Caco-2 (cell line): ENCODE results near the gene BMAL2. TPM values are rescaled to one million over a fixed set of nuclear protein-coding genes. Genes with fewer than 3 reads are reported as not detected.

Source experiments
- BruUV-seq: library from RNA; stranded (reverse); fragments of 400-500 nt; replicated peaks from 2 replicates; lab custom pipeline; 2021; lab: Mats Ljungman, UMichigan
- CTCF ChIA-PET: fragments of 300-600 bp; sonication (Branson Sonifier 250); formaldehyde crosslinking; loops from one replicate; lab custom pipeline; 2022; ENCODE audit warnings: antibody characterized with exemption; lab: Charles Lee
- POLR2A ChIA-PET: fragments of 300-600 bp; sonication (Branson Sonifier 250); formaldehyde crosslinking; loops from one replicate; lab custom pipeline; 2022; ENCODE audit warnings: antibody characterized with exemption; lab: Charles Lee
- DNase-seq, 2 experiments: peaks; one replicate each; pipeline versions ENCODE4 v3.0.0 to v3.0.0-alpha.2; 2020 to 2022
- H3K27me3 ChIP-seq: replicated peaks from 2 replicates; pipeline ENCODE4 v1.6.0; 2011; ENCODE audit warnings: low read length; ENCODE audit not compliant: control insufficient read depth, insufficient read depth
- H3K36me3 ChIP-seq: 2 replicates; pipeline ENCODE4 v1.5.1; 2011; ENCODE audit warnings: low read length; ENCODE audit not compliant: control insufficient read depth, insufficient read depth
- H3K4me1 ChIP-seq: fragments of 250-450 bp; sonication (Bioruptor Pico); 2 replicates; pipeline ENCODE4 v1.5.1; 2020; ENCODE audit warnings: mild to moderate bottlenecking
- H3K4me3 ChIP-seq: 2 replicates; pipeline ENCODE4 v1.5.1; 2011; ENCODE audit warnings: low read depth, mild to moderate bottlenecking, control low read depth, low read length
- H3K9me3 ChIP-seq: fragments of 250-450 bp; sonication (Bioruptor Pico); 2 replicates; pipeline ENCODE4 v1.5.1; 2020; ENCODE audit warnings: mild to moderate bottlenecking, moderate library complexity
- H3K27ac Mint-ChIP-seq: one replicate; pipeline ENCODE4 v1.8.0; 2022; ENCODE audit warnings: mixed read lengths; ENCODE audit not compliant: unreplicated experiment
- H3K27me3 Mint-ChIP-seq: one replicate; pipeline ENCODE4 v1.8.0; 2022; ENCODE audit warnings: mixed read lengths; ENCODE audit not compliant: insufficient read depth, unreplicated experiment
- H3K36me3 Mint-ChIP-seq: one replicate; pipeline ENCODE4 v1.8.0; 2022; ENCODE audit warnings: mild to moderate bottlenecking, mixed read lengths; ENCODE audit not compliant: insufficient read depth, unreplicated experiment
- H3K4me1 Mint-ChIP-seq: one replicate; pipeline ENCODE4 v1.8.0; 2022; ENCODE audit warnings: low read depth, mixed read lengths; ENCODE audit not compliant: unreplicated experiment
- H3K4me3 Mint-ChIP-seq: one replicate; pipeline ENCODE4 v1.8.0; 2022; ENCODE audit warnings: mild to moderate bottlenecking, moderate library complexity, mixed read lengths; ENCODE audit not compliant: unreplicated experiment
- H3K9me3 Mint-ChIP-seq: one replicate; pipeline ENCODE4 v1.8.0; 2022; ENCODE audit warnings: mixed read lengths; ENCODE audit not compliant: unreplicated experiment
- intact Hi-C: fragments of 100-400 bp; cut with micrococcal nuclease; formaldehyde crosslinking; loops from one replicate; pipeline ENCODE4 v1.10.0; 2022; ENCODE audit not compliant: unreplicated experiment
- total RNA-seq: library from RNA; stranded (reverse); gene quantifications from 2 replicates; pipeline ENCODE4 v1.2.3, GENCODE V29; 2022
- TF ChIP-seq, protein P1 (sequence below), 2 experiments: fragments of 200-600 bp in 1 of 2; IDR thresholded peaks; 1 replicate in 1 of 2; 2 replicates in 1 of 2; pipeline versions ENCODE4 v1.5.1 to v1.8.0; 2011 to 2022; ENCODE audit warnings: antibody characterized with exemption in 1 of 2, control low read depth in 1 of 2, inconsistent platforms in 1 of 2, low read depth in 1 of 2, low read length in 1 of 2, mild to moderate bottlenecking in 1 of 2, moderate library complexity in 1 of 2; ENCODE audit not compliant: insufficient read depth in 1 of 2, severe bottlenecking in 1 of 2, unreplicated experiment in 1 of 2

BMAL2 gene
- total RNA-seq, 1 experiment from 2014 or later: 36.0 TPM

DNA sequence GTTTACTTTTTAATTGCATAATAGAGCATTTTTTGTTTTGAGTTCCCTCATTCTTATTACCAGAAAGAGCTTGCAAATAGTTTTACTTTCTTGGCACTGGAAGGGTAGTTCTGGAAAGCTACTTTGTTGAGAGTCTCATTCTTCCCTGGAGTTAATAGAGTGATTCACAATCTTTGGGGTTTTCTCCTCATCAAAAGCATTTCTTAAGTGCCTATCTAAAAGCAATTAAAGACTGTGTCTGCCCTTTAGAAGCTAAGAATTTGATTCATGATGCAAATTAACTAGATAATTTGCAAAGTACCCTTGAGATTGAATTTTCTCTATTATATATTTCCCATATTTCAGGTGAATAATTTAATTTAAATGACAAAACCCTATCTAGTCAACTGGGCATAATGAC, 8.1 kb upstream of the BMAL2 start:
- no peaks in the 10 kb centered on the region for H3K27me3 ChIP-seq
- Mint-ChIP-seq H3K4me3 (no peak overlapping the region), H3K36me3 (peaks cover 34% of the 10 kb centered on the region), H3K27ac (no peak overlapping the region), H3K27me3 (no peaks in the 10 kb centered on the region), H3K9me3 (no peaks in the 10 kb centered on the region), H3K4me1 (peaks cover under 1% of the 10 kb centered on the region)
- TSS peak; percentile 13 for BruUV-seq
- no peaks in the 10 kb centered on the region for H3K4me1 ChIP-seq
- CTCF ChIA-PET: no interaction called here
- POLR2A ChIA-PET: no interaction called here
- no peaks in the 10 kb centered on the region for H3K9me3 ChIP-seq
- DNase-seq: no peak
- H3K36me3 ChIP-seq: no peaks in the 10 kb centered on the region; the same call in none of the 2 replicates
- TF ChIP-seq, protein P1, sequence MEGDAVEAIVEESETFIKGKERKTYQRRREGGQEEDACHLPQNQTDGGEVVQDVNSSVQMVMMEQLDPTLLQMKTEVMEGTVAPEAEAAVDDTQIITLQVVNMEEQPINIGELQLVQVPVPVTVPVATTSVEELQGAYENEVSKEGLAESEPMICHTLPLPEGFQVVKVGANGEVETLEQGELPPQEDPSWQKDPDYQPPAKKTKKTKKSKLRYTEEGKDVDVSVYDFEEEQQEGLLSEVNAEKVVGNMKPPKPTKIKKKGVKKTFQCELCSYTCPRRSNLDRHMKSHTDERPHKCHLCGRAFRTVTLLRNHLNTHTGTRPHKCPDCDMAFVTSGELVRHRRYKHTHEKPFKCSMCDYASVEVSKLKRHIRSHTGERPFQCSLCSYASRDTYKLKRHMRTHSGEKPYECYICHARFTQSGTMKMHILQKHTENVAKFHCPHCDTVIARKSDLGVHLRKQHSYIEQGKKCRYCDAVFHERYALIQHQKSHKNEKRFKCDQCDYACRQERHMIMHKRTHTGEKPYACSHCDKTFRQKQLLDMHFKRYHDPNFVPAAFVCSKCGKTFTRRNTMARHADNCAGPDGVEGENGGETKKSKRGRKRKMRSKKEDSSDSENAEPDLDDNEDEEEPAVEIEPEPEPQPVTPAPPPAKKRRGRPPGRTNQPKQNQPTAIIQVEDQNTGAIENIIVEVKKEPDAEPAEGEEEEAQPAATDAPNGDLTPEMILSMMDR (IDR thresholded peaks at IDR 0.05; ENCODE audit: insufficient read depth in 1 of 2, low read depth in 1 of 2, low read length in 1 of 2, severe bottlenecking in 1 of 2, unreplicated experiment in 1 of 2): no peak
- no peak overlapping the region for H3K4me3 ChIP-seq
- intact Hi-C loops: no loop called here

DNA sequence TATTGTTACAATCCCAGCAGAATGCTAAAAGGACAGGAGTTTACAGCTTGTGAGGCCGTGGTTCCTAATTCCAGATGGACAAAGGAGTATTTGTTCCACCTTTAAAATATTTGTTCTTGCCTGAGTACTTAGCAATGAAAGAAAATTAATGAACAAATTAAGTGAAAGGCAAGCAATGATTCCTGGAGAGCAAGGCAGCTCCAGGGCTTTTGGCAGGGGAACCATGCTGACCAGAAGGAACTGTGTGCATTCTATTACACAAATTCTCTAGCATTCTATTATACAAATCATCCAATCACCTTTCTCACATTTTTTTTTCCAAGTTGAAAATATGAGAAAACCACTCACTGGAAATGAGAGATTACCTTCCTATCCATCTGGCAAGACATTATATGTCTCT, 1.8 kb upstream of the BMAL2 start:
- Mint-ChIP-seq H3K4me3 (peak overlapping the region; percentile 80), H3K36me3 (peaks cover 22% of the 10 kb centered on the region), H3K27ac (peak overlapping the region; percentile 83), H3K27me3 (no peaks in the 10 kb centered on the region), H3K9me3 (no peaks in the 10 kb centered on the region), H3K4me1 (peaks cover 37% of the 10 kb centered on the region)
- CTCF ChIA-PET: no interaction called here
- no peak overlapping the region for H3K4me3 ChIP-seq
- BruUV-seq: no TSS peak
- intact Hi-C loops: no loop called here
- no peak for DNase-seq
- H3K36me3 ChIP-seq: no peaks in the 10 kb centered on the region; the same call in 1 of the 2 replicates
- peaks cover 27% of the 10 kb centered on the region for H3K4me1 ChIP-seq
- TF ChIP-seq, protein P1 (IDR thresholded peaks at IDR 0.05; ENCODE audit: insufficient read depth in 1 of 2, low read depth in 1 of 2, low read length in 1 of 2, severe bottlenecking in 1 of 2, unreplicated experiment in 1 of 2): no peak
- no peaks in the 10 kb centered on the region for H3K27me3 ChIP-seq
- POLR2A ChIA-PET: no interaction called here
- no peaks in the 10 kb centered on the region for H3K9me3 ChIP-seq

DNA sequence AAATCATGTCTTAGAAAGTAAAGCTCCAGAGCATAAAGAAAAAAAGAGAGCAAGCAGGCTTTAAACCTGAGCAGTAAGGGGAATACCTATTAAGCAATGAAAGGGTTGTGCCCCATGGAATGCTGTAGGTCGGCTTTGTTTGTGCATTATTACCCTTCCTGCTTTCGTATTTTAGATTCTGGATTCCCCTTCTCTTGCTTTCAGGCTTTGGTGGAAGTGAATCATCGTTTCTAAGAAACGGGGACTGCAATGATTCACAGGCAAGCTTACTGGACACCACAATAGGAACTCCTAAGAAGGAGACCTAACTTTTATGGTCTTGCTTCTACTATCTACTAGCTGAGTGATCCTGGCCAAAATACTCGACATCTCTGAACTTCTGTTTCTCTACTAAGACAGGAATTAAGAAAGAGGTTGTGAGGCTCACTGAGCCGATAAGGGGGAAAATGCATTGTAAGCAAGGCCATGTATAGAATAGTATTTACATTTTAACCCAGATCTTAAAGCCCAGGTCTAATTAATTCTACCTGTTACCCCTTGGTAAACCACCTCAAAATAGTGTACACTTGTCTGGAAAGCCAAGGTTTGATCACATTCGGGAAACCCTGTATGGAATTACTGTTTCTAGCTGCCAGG, 1.2 kb upstream of the BMAL2 start:
- Mint-ChIP-seq H3K27ac (peak overlapping the region; percentile 83), H3K4me3 (peak overlapping the region; percentile 80), H3K4me1 (peaks cover 37% of the 10 kb centered on the region), H3K9me3 (no peaks in the 10 kb centered on the region), H3K36me3 (peaks cover 20% of the 10 kb centered on the region), H3K27me3 (no peaks in the 10 kb centered on the region)
- POLR2A ChIA-PET: no interaction called here
- intact Hi-C loops: no loop called here
- Histone ChIP-seq H3K27me3 (no peaks in the 10 kb centered on the region), H3K4me3 (no peak overlapping the region), H3K9me3 (no peaks in the 10 kb centered on the region), H3K4me1 (peaks cover 27% of the 10 kb centered on the region), H3K36me3 (no peaks in the 10 kb centered on the region; the same call in 1 of the 2 replicates)
- BruUV-seq: no TSS peak
- TF ChIP-seq, protein P1 (IDR thresholded peaks at IDR 0.05; ENCODE audit: insufficient read depth in 1 of 2, low read depth in 1 of 2, low read length in 1 of 2, severe bottlenecking in 1 of 2, unreplicated experiment in 1 of 2): no peak
- DNase-seq: peak in 1 of 2 experiments; percentile 57
- CTCF ChIA-PET: interaction anchor here (0.7 kb wide), 1 partner anchor 25 kb away, joined by 4 read pairs; no protein-coding TSS in a partner anchor
